GM23338 (cell line): Measurements from ENCODE around the gene VCL. TPM values are rescaled to one million over a fixed set of nuclear protein-coding genes. Genes with fewer than 3 reads are reported as not detected.

Experiments
- ATAC-seq: fragments of 200-7000 bp; cut with Tn5 transposase; 3 replicates; pipeline ENCODE4 v1.9.1; 2020
- DNase-seq: peaks from one replicate; pipeline ENCODE4 v3.0.0-alpha.2; 2015; ENCODE audit warnings: low spot score
- H2AFZ ChIP-seq: fragments of 200-600 bp; sonication (generic); 2 replicates; pipeline ENCODE4 v1.8.0; 2016; ENCODE audit warnings: antibody characterized with exemption, mild to moderate bottlenecking, moderate library complexity
- H3F3A ChIP-seq: fragments of 200-600 bp; sonication (generic); replicated peaks from 2 replicates; pipeline ENCODE4 v1.8.0; 2017; ENCODE audit warnings: antibody characterized with exemption, mixed run types, low read depth
- H3K27ac ChIP-seq: fragments of 200-600 bp; sonication (generic); 2 replicates; pipeline ENCODE4 v1.6.1; 2016; ENCODE audit warnings: low read depth
- H3K27me3 ChIP-seq: fragments of 200-600 bp; sonication (generic); 2 replicates; pipeline ENCODE4 v1.8.0; 2016; ENCODE audit warnings: mild to moderate bottlenecking, mixed run types, moderate library complexity; ENCODE audit not compliant: insufficient read depth
- H3K36me3 ChIP-seq: fragments of 200-600 bp; sonication (generic); 2 replicates; pipeline ENCODE4 v1.8.0; 2016; ENCODE audit warnings: mild to moderate bottlenecking; ENCODE audit not compliant: insufficient read depth
- H3K4me1 ChIP-seq: fragments of 200-600 bp; sonication (generic); 2 replicates; pipeline ENCODE4 v1.8.0; 2016; ENCODE audit warnings: mild to moderate bottlenecking, moderate library complexity; ENCODE audit not compliant: insufficient read depth
- H3K4me2 ChIP-seq: fragments of 200-600 bp; sonication (generic); 2 replicates; pipeline ENCODE4 v1.7.1; 2017; ENCODE audit warnings: mixed run types
- H3K4me3 ChIP-seq: fragments of 200-600 bp; sonication (generic); 2 replicates; pipeline ENCODE4 v1.6.1; 2016; ENCODE audit warnings: mixed run types
- H3K79me2 ChIP-seq: fragments of 200-600 bp; sonication (generic); replicated peaks from 2 replicates; pipeline ENCODE4 v1.8.0; 2017; ENCODE audit warnings: mild to moderate bottlenecking; ENCODE audit not compliant: insufficient read depth
- H3K9me2 ChIP-seq: fragments of 200-600 bp; sonication (generic); 2 replicates; pipeline ENCODE4 v1.8.0; 2017; ENCODE audit not compliant: insufficient read depth
- H4K20me1 ChIP-seq: fragments of 200-600 bp; sonication (generic); replicated peaks from 2 replicates; pipeline ENCODE4 v1.8.0; 2017; ENCODE audit warnings: mild to moderate bottlenecking; ENCODE audit not compliant: insufficient read depth
- H3K27ac Mint-ChIP-seq: 2 replicates; pipeline ENCODE4 v1.8.0; 2020; ENCODE audit warnings: inconsistent platforms, mild to moderate bottlenecking, moderate library complexity, mixed read lengths
- H3K27me3 Mint-ChIP-seq: 3 replicates; pipeline ENCODE4 v1.8.0; 2022; ENCODE audit warnings: low read depth, mild to moderate bottlenecking, moderate library complexity, mixed read lengths, inconsistent platforms; ENCODE audit not compliant: insufficient read depth, poor library complexity
- H3K36me3 Mint-ChIP-seq: 3 replicates; pipeline ENCODE4 v1.8.0; 2021; ENCODE audit warnings: low read depth, mild to moderate bottlenecking, inconsistent platforms, moderate library complexity, mixed read lengths
- H3K4me1 Mint-ChIP-seq: 3 replicates; pipeline ENCODE4 v1.8.0; 2020; ENCODE audit warnings: mild to moderate bottlenecking, inconsistent platforms, mixed read lengths
- H3K4me3 Mint-ChIP-seq: 3 replicates; pipeline ENCODE4 v1.8.0; 2021; ENCODE audit warnings: moderate library complexity, mild to moderate bottlenecking, inconsistent platforms, mixed read lengths
- H3K9me3 Mint-ChIP-seq: 3 replicates; pipeline ENCODE4 v1.8.0; 2020; ENCODE audit warnings: moderate library complexity, mild to moderate bottlenecking, inconsistent platforms, mixed read lengths
- CREB1 ChIP-seq: fragments of 250-450 bp; sonication (Bioruptor Pico); IDR thresholded peaks from 2 replicates; pipeline ENCODE4 v1.5.0; 2020; ENCODE audit warnings: low read depth, mild to moderate bottlenecking, moderate library complexity
- EZH2 ChIP-seq: fragments of 200-600 bp; sonication (generic); IDR thresholded peaks from one replicate; pipeline ENCODE4 v1.8.0; 2017; ENCODE audit warnings: antibody characterized with exemption, mild to moderate bottlenecking, low read depth; ENCODE audit not compliant: unreplicated experiment
- EZH2phosphoT487 ChIP-seq: fragments of 200-600 bp; sonication (generic); IDR thresholded peaks from one replicate; pipeline ENCODE4 v1.8.1; 2018; ENCODE audit warnings: antibody characterized with exemption; ENCODE audit not compliant: unreplicated experiment
- JUNB ChIP-seq: IDR thresholded peaks from one replicate; pipeline ENCODE4 v1.6.1; 2016; ENCODE audit warnings: antibody characterized with exemption; ENCODE audit not compliant: unreplicated experiment
- NANOG ChIP-seq: IDR thresholded peaks from 2 replicates; pipeline ENCODE4 v1.6.1; 2016; ENCODE audit warnings: antibody characterized with exemption, borderline replicate concordance
- POLR2AphosphoS5 ChIP-seq: IDR thresholded peaks from 2 replicates; pipeline ENCODE4 v1.6.1; 2016; ENCODE audit warnings: antibody characterized with exemption, low read depth
- STAT1 ChIP-seq: IDR thresholded peaks from one replicate; pipeline ENCODE4 v1.6.1; 2016; ENCODE audit warnings: antibody characterized with exemption; ENCODE audit not compliant: unreplicated experiment
- ZNF114 ChIP-seq: fragments of 250-450 bp; sonication (Bioruptor Pico); IDR thresholded peaks from 2 replicates; pipeline ENCODE4 v1.5.0; 2020; ENCODE audit warnings: mild to moderate bottlenecking, moderate library complexity
- ZNF331 ChIP-seq: fragments of 250-450 bp; sonication (Bioruptor Pico); IDR thresholded peaks from 2 replicates; pipeline ENCODE4 v1.5.0; 2020; ENCODE audit warnings: low read depth, mild to moderate bottlenecking, moderate library complexity
- polyA plus RNA-seq: library from polyadenylated mRNA; unstranded; fragments of >200 nt; fragmentation: Nextera tagmentation; extraction: Ambion mirVana; gene quantifications from 2 replicates; pipeline ENCODE4 v1.2.1, GENCODE V29; 2016
- total RNA-seq: library from RNA; depleted of rRNA; stranded (reverse); fragments of >200 nt; shearing (Covaris generic); gene quantifications from 2 replicates; pipeline ENCODE4 v1.2.3, GENCODE V29; 2014
- TF ChIP-seq, protein P1 (sequence below): IDR thresholded peaks from 2 replicates; pipeline ENCODE4 v1.6.1; 2016; ENCODE audit warnings: antibody characterized with exemption
- TF ChIP-seq, protein P2 (sequence below), 2 experiments: fragments of 200-600 bp in 1 of 2; sonication (generic) in 1 of 2; conservative IDR thresholded peaks; 2 replicates each; pipeline versions ENCODE4 v1.5.1 to v1.6.1; 2016 to 2017; ENCODE audit warnings: antibody characterized with exemption in 2 of 2, low read depth in 2 of 2, mild to moderate bottlenecking in 2 of 2, moderate library complexity in 1 of 2
- TF ChIP-seq, protein P3 (sequence below): IDR thresholded peaks from one replicate; pipeline ENCODE4 v1.6.1; 2018; ENCODE audit warnings: antibody characterized with exemption; ENCODE audit not compliant: unreplicated experiment
- TF ChIP-seq, protein P4 (sequence below): fragments of 250-450 bp; sonication (Bioruptor Pico); IDR thresholded peaks from 2 replicates; pipeline ENCODE4 v1.5.0; 2020; ENCODE audit warnings: mild to moderate bottlenecking, moderate library complexity

Gene VCL
- total and polyA plus RNA-seq, 2 experiments from 2014 or later = 60.7 to 254 TPM

GRCh38 chr10:73968098-73968521 is 29.8 kb upstream of the VCL start:
- no peak for TF ChIP-seq EZH2
- no peak for TF ChIP-seq JUNB
- TF ChIP-seq, protein P1, sequence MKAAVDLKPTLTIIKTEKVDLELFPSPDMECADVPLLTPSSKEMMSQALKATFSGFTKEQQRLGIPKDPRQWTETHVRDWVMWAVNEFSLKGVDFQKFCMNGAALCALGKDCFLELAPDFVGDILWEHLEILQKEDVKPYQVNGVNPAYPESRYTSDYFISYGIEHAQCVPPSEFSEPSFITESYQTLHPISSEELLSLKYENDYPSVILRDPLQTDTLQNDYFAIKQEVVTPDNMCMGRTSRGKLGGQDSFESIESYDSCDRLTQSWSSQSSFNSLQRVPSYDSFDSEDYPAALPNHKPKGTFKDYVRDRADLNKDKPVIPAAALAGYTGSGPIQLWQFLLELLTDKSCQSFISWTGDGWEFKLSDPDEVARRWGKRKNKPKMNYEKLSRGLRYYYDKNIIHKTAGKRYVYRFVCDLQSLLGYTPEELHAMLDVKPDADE = no peak
- no peak for TF ChIP-seq POLR2AphosphoS5
- TF ChIP-seq, protein P2, sequence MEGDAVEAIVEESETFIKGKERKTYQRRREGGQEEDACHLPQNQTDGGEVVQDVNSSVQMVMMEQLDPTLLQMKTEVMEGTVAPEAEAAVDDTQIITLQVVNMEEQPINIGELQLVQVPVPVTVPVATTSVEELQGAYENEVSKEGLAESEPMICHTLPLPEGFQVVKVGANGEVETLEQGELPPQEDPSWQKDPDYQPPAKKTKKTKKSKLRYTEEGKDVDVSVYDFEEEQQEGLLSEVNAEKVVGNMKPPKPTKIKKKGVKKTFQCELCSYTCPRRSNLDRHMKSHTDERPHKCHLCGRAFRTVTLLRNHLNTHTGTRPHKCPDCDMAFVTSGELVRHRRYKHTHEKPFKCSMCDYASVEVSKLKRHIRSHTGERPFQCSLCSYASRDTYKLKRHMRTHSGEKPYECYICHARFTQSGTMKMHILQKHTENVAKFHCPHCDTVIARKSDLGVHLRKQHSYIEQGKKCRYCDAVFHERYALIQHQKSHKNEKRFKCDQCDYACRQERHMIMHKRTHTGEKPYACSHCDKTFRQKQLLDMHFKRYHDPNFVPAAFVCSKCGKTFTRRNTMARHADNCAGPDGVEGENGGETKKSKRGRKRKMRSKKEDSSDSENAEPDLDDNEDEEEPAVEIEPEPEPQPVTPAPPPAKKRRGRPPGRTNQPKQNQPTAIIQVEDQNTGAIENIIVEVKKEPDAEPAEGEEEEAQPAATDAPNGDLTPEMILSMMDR (conservative IDR thresholded peaks at IDR 0.05; ENCODE audit: low read depth in 2 of 2) = no peak
- TF ChIP-seq ZNF114 (CRISPR knock-in tag) = no peak
- TF ChIP-seq, protein P3, sequence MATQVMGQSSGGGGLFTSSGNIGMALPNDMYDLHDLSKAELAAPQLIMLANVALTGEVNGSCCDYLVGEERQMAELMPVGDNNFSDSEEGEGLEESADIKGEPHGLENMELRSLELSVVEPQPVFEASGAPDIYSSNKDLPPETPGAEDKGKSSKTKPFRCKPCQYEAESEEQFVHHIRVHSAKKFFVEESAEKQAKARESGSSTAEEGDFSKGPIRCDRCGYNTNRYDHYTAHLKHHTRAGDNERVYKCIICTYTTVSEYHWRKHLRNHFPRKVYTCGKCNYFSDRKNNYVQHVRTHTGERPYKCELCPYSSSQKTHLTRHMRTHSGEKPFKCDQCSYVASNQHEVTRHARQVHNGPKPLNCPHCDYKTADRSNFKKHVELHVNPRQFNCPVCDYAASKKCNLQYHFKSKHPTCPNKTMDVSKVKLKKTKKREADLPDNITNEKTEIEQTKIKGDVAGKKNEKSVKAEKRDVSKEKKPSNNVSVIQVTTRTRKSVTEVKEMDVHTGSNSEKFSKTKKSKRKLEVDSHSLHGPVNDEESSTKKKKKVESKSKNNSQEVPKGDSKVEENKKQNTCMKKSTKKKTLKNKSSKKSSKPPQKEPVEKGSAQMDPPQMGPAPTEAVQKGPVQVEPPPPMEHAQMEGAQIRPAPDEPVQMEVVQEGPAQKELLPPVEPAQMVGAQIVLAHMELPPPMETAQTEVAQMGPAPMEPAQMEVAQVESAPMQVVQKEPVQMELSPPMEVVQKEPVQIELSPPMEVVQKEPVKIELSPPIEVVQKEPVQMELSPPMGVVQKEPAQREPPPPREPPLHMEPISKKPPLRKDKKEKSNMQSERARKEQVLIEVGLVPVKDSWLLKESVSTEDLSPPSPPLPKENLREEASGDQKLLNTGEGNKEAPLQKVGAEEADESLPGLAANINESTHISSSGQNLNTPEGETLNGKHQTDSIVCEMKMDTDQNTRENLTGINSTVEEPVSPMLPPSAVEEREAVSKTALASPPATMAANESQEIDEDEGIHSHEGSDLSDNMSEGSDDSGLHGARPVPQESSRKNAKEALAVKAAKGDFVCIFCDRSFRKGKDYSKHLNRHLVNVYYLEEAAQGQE = no peak
- TF ChIP-seq ZNF331 (CRISPR knock-in tag) = no peak
- TF ChIP-seq CREB1 (CRISPR knock-in tag) = no peak
- no peak for TF ChIP-seq NANOG
- TF ChIP-seq, protein P4, sequence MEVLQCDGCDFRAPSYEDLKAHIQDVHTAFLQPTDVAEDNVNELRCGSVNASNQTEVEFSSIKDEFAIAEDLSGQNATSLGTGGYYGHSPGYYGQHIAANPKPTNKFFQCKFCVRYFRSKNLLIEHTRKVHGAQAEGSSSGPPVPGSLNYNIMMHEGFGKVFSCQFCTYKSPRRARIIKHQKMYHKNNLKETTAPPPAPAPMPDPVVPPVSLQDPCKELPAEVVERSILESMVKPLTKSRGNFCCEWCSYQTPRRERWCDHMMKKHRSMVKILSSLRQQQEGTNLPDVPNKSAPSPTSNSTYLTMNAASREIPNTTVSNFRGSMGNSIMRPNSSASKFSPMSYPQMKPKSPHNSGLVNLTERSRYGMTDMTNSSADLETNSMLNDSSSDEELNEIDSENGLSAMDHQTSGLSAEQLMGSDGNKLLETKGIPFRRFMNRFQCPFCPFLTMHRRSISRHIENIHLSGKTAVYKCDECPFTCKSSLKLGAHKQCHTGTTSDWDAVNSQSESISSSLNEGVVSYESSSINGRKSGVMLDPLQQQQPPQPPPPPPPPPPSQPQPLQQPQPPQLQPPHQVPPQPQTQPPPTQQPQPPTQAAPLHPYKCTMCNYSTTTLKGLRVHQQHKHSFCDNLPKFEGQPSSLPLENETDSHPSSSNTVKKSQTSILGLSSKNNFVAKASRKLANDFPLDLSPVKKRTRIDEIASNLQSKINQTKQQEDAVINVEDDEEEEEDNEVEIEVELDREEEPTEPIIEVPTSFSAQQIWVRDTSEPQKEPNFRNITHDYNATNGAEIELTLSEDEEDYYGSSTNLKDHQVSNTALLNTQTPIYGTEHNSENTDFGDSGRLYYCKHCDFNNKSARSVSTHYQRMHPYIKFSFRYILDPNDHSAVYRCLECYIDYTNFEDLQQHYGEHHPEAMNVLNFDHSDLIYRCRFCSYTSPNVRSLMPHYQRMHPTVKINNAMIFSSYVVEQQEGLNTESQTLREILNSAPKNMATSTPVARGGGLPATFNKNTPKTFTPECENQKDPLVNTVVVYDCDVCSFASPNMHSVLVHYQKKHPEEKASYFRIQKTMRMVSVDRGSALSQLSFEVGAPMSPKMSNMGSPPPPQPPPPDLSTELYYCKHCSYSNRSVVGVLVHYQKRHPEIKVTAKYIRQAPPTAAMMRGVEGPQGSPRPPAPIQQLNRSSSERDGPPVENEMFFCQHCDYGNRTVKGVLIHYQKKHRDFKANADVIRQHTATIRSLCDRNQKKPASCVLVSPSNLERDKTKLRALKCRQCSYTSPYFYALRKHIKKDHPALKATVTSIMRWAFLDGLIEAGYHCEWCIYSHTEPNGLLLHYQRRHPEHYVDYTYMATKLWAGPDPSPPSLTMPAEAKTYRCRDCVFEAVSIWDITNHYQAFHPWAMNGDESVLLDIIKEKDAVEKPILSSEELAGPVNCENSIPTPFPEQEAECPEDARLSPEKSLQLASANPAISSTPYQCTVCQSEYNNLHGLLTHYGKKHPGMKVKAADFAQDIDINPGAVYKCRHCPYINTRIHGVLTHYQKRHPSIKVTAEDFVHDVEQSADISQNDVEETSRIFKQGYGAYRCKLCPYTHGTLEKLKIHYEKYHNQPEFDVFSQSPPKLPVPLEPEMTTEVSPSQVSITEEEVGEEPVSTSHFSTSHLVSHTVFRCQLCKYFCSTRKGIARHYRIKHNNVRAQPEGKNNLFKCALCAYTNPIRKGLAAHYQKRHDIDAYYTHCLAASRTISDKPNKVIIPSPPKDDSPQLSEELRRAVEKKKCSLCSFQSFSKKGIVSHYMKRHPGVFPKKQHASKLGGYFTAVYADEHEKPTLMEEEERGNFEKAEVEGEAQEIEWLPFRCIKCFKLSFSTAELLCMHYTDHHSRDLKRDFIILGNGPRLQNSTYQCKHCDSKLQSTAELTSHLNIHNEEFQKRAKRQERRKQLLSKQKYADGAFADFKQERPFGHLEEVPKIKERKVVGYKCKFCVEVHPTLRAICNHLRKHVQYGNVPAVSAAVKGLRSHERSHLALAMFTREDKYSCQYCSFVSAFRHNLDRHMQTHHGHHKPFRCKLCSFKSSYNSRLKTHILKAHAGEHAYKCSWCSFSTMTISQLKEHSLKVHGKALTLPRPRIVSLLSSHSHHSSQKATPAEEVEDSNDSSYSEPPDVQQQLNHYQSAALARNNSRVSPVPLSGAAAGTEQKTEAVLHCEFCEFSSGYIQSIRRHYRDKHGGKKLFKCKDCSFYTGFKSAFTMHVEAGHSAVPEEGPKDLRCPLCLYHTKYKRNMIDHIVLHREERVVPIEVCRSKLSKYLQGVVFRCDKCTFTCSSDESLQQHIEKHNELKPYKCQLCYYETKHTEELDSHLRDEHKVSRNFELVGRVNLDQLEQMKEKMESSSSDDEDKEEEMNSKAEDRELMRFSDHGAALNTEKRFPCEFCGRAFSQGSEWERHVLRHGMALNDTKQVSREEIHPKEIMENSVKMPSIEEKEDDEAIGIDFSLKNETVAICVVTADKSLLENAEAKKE (CRISPR knock-in tag) = no peak
- no peak for TF ChIP-seq EZH2phosphoT487
- no peak for TF ChIP-seq STAT1
- H3K4me1 Mint-ChIP-seq = peaks cover 56% of the 10 kb centered on the region
- peak overlapping the region; percentile 100 for H3K27ac Mint-ChIP-seq

More at GRCh38 chr10:73968098-73968521, 29.8 kb upstream of the VCL start:
- Mint-ChIP-seq H3K27me3 (peaks cover 16% of the 10 kb centered on the region), H3K36me3 (no peaks in the 10 kb centered on the region), H3K4me3 (peak overlapping the region; percentile 28; the same call in 2 of the 3 replicates), H3K9me3 (no peaks in the 10 kb centered on the region; the same call in 2 of the 3 replicates)
- no peak overlapping the region for H3K4me3 ChIP-seq
- H3K9me2 ChIP-seq = no peaks in the 10 kb centered on the region
- peaks cover 30% of the 10 kb centered on the region for H3K4me1 ChIP-seq
- H4K20me1 ChIP-seq = no peaks in the 10 kb centered on the region
- ATAC-seq = no peak
- peak overlapping the region; percentile 48 for H3K4me2 ChIP-seq
- no peak overlapping the region for H2AFZ ChIP-seq
- H3F3A ChIP-seq = peaks cover 10% of the 10 kb centered on the region
- no peaks in the 10 kb centered on the region for H3K36me3 ChIP-seq
- peak overlapping the region; percentile 99 for H3K27ac ChIP-seq
- DNase-seq = peak; percentile 66
- no peaks in the 10 kb centered on the region for H3K79me2 ChIP-seq
- no peaks in the 10 kb centered on the region for H3K27me3 ChIP-seq
